GM12878 (cell line): ENCODE data around the gene PRKAB2. TPM values are rescaled to one million over a fixed set of nuclear protein-coding genes. Genes with fewer than 3 reads are reported as not detected.

Experiments used
- ATAC-seq: fragments of 200-7000 bp; cut with Tn5 transposase; 3 replicates; pipeline ENCODE4 v1.9.1; 2020; ENCODE audit warnings: mild to moderate bottlenecking, moderate library complexity
- BruUV-seq: library from RNA; stranded (reverse); fragments of 400-500 nt; replicated peaks from 2 replicates; lab custom pipeline; 2021; lab: Mats Ljungman, UMichigan
- CTCF ChIA-PET: fragments of 300-600 bp; sonication (Branson Sonifier 250); formaldehyde crosslinking; extraction: SDS; loops from one replicate; lab custom pipeline; 2021; ENCODE audit warnings: inconsistent platforms; lab: Yijun Ruan, JAX
- POLR2A ChIA-PET: fragments of 350-600 bp; formaldehyde crosslinking; extraction: SDS; loops from one replicate; lab custom pipeline; 2021; ENCODE audit warnings: inconsistent platforms; lab: Charles Lee
- RAD21 ChIA-PET: fragments of 300-600 bp; sonication (Branson Sonifier 250); formaldehyde crosslinking; loops from one replicate; lab custom pipeline; 2023; ENCODE audit warnings: antibody characterized with exemption; ENCODE audit not compliant: unreplicated experiment; lab: Charles Lee
- SMC1A ChIA-PET: fragments of 300-600 bp; sonication (Branson Sonifier 250); formaldehyde crosslinking; loops from one replicate; lab custom pipeline; 2023; ENCODE audit not compliant: unreplicated experiment, uncharacterized antibody; lab: Charles Lee
- DNase-seq: peaks from one replicate; pipeline ENCODE4 v3.0.0-alpha.2; 2011; ENCODE audit warnings: low read depth, low spot score
- FAIRE-seq: peaks from 3 replicates; lab custom pipeline; 2011; peaks lifted over from hg19 to GRCh38; lab: Jason Lieb, UNC
- H2AFZ ChIP-seq: 2 replicates; pipeline ENCODE4 v1.6.0; 2011; ENCODE audit warnings: low read depth, low read length, control low read depth; ENCODE audit not compliant: control insufficient read depth
- H3K27ac ChIP-seq: 2 replicates; pipeline ENCODE4 v1.5.1; 2011; ENCODE audit warnings: control low read depth; ENCODE audit not compliant: control insufficient read depth, insufficient read depth
- H3K27me3 ChIP-seq, 2 experiments: replicated peaks in 1 of 2; 2 replicates each; pipeline versions ENCODE4 v1.6.0 to v1.6.1; 2011; ENCODE audit warnings: low read length in 1 of 2; ENCODE audit not compliant: control insufficient read depth in 2 of 2, insufficient read depth in 2 of 2
- H3K36me3 ChIP-seq, 2 experiments: 2 replicates each; pipeline ENCODE4 v1.5.1; 2011; ENCODE audit warnings: low read length in 1 of 2; ENCODE audit not compliant: control insufficient read depth in 2 of 2, insufficient read depth in 2 of 2
- H3K4me1 ChIP-seq: 2 replicates; pipeline ENCODE4 v1.6.1; 2011; ENCODE audit warnings: mild to moderate bottlenecking, low read length, moderate library complexity, mixed read lengths; ENCODE audit not compliant: control insufficient read depth, insufficient read depth
- H3K4me2 ChIP-seq: 2 replicates; pipeline ENCODE4 v1.6.0; 2011; ENCODE audit warnings: control low read depth; ENCODE audit not compliant: control insufficient read depth, insufficient read depth
- H3K4me3 ChIP-seq: fragments of 200-600 bp; sonication (generic); 2 replicates; pipeline ENCODE4 v1.5.1; 2016
- H3K79me2 ChIP-seq: 2 replicates; pipeline ENCODE4 v1.6.0; 2011; ENCODE audit warnings: low read length; ENCODE audit not compliant: control insufficient read depth, insufficient read depth
- H3K9ac ChIP-seq: 2 replicates; pipeline ENCODE4 v1.8.0; 2011; ENCODE audit warnings: low read length, control low read depth, mixed read lengths; ENCODE audit not compliant: control insufficient read depth, insufficient read depth
- H3K9me3 ChIP-seq: replicated peaks from 3 replicates; pipeline ENCODE4 v1.5.1; 2011; ENCODE audit warnings: mild to moderate bottlenecking, low read length; ENCODE audit not compliant: control insufficient read depth, insufficient read depth
- H4K20me1 ChIP-seq: 2 replicates; pipeline ENCODE4 v1.6.0; 2011; ENCODE audit not compliant: control insufficient read depth, insufficient read depth
- ATF2 ChIP-seq: IDR thresholded peaks from 2 replicates; pipeline ENCODE4 v1.6.1; 2012; ENCODE audit warnings: low read length, inconsistent platforms
- CBX5 ChIP-seq: sonication (generic); IDR thresholded peaks from 2 replicates; pipeline ENCODE4 v1.6.1; 2016; ENCODE audit warnings: low read depth, moderate library complexity, mild to moderate bottlenecking, inconsistent platforms
- CHD1 ChIP-seq: IDR thresholded peaks from 2 replicates; pipeline ENCODE4 v1.6.1; 2012; ENCODE audit warnings: low read depth, low read length, improper control_type of control experiment
- HDAC6 ChIP-seq: fragments of 200-600 bp; sonication (generic); IDR thresholded peaks from one replicate; pipeline ENCODE4 v1.8.0; 2017; ENCODE audit warnings: antibody characterized with exemption; ENCODE audit not compliant: unreplicated experiment
- IRF4 ChIP-seq: IDR thresholded peaks from 2 replicates; pipeline ENCODE4 v1.6.1; 2011; ENCODE audit warnings: low read depth, low read length
- NR2C2 ChIP-seq: IDR thresholded peaks from 2 replicates; pipeline ENCODE4 v1.6.1; 2011; ENCODE audit warnings: borderline replicate concordance, low read depth; ENCODE audit not compliant: control insufficient read depth, insufficient read length
- RELA ChIP-seq: fragments of 450-650 bp; IDR thresholded peaks from 2 replicates; pipeline ENCODE4 v1.8.0; 2014; ENCODE audit warnings: borderline replicate concordance; ENCODE audit not compliant: partially characterized antibody
- RFX5 ChIP-seq: IDR thresholded peaks from 2 replicates; pipeline ENCODE4 v1.6.1; 2011; ENCODE audit warnings: low read depth, low read length, improper control_type of control experiment
- STAT1 ChIP-seq: fragments of 450-650 bp; conservative IDR thresholded peaks from 2 replicates; pipeline ENCODE4 v1.6.1; 2014; ENCODE audit warnings: antibody characterized with exemption, mild to moderate bottlenecking
- SUPT20H ChIP-seq: IDR thresholded peaks from 2 replicates; pipeline ENCODE4 v1.6.1; 2011; ENCODE audit warnings: low read depth, mild to moderate bottlenecking, low read length, moderate library complexity, borderline replicate concordance; ENCODE audit not compliant: control insufficient read depth
- ZZZ3 ChIP-seq: IDR thresholded peaks from 2 replicates; pipeline ENCODE4 v1.6.1; 2011; ENCODE audit warnings: low read depth; ENCODE audit not compliant: control insufficient read depth, insufficient read length
- WGBS: methylation state at CpG from one replicate; pipeline ENCODE4 v1.1.6; 2016; ENCODE audit warnings: low lambda C conversion rate; ENCODE audit not compliant: insufficient replicate concordance, insufficient coverage; ENCODE audit errors: missing lambda C conversion rate; 5-methylcytosine and 5-hydroxymethylcytosine counted together
- in situ Hi-C: fragments of 300-500 bp; cut with MboI; formaldehyde crosslinking; loops from 9 replicates; pipeline ENCODE4 v1.14.3; 2018; ENCODE audit warnings: mixed read lengths
- intact Hi-C: fragments of 100-400 bp; cut with micrococcal nuclease; formaldehyde crosslinking; loops from one replicate; pipeline ENCODE4 v1.14.2; 2022; ENCODE audit not compliant: unreplicated experiment
- polyA plus RNA-seq, 11 experiments: library from polyadenylated mRNA; depleted of rRNA in 4 of 11; unstranded in 6 of 11; stranded (reverse) in 5 of 11; fragments of >200 nt; fragmentation: Nextera tagmentation in 4 of 11; fragmentation: Illumina TruSeq in 1 of 11; extraction: Ambion mirVana in 4 of 11; extraction: Trizol in 1 of 11; gene quantifications; 1 replicate in 1 of 11; 2 replicates in 10 of 11; pipeline versions ENCODE4 v1.2.1 to v1.2.3, GENCODE V29; 2011 to 2016; ENCODE audit warnings: inconsistent platforms in 2 of 11, missing spikeins in 2 of 11, low read depth in 1 of 11
- total RNA-seq, 4 experiments: library from RNA; depleted of rRNA in 3 of 4; stranded (reverse); fragments of >200 nt in 3 of 4; fragmentation: Illumina TruSeq in 1 of 4; extraction: Trizol in 1 of 4; gene quantifications; 2 replicates each; pipeline versions ENCODE4 v1.2.1 to v1.2.3, GENCODE V29; 2013 to 2021

Gene PRKAB2
- total and polyA plus RNA-seq, 10 of the 15 experiments (the other 5 are each of a cell fraction or from before 2014, with no cell fraction given) = 2.2 to 26.4 (median 6.7) TPM

- in situ Hi-C loops (no loop called here), intact Hi-C loops (no loop called here)
- Histone ChIP-seq H3K27ac (no peak overlapping the region), H3K4me2 (no peak overlapping the region), H3K4me3 (no peak overlapping the region), H3K36me3 (no peaks in the 10 kb centered on the region), H4K20me1 (no peaks in the 10 kb centered on the region), H3K27me3 (no peaks in the 10 kb centered on the region), H3K9me3 (no peaks in the 10 kb centered on the region), H3K79me2 (no peaks in the 10 kb centered on the region), H2AFZ (no peak overlapping the region), H3K9ac (no peak overlapping the region), H3K4me1 (no peaks in the 10 kb centered on the region)
- FAIRE-seq (peak; percentile 49), ATAC-seq (no peak), DNase-seq (no peak)
- BruUV-seq = no TSS peak
- 94% methylated on average over 2 of the region's 2 CpGs for WGBS
- ChIA-PET SMC1A (interaction anchor here (0.6 kb wide), 1 partner anchor 52 kb away, joined by 3 read pairs; no protein-coding TSS in a partner anchor), POLR2A (no interaction called here), CTCF (no interaction called here), RAD21 (no interaction called here)
- no peak for TF ChIP-seq SUPT20H
- TF ChIP-seq CBX5 = no peak
- TF ChIP-seq RFX5 = no peak
- no peak for TF ChIP-seq IRF4
- TF ChIP-seq NR2C2 = no peak
- no peak for TF ChIP-seq HDAC6
- TF ChIP-seq STAT1 = no peak
- no peak for TF ChIP-seq ATF2
- no peak for TF ChIP-seq CHD1
- no peak for TF ChIP-seq ZZZ3
- no peak for TF ChIP-seq RELA
Observed at GRCh38 chr1:147211577-147211976, 39.3 kb upstream of the PRKAB2 start.
